GM23338 (cell line): ENCODE measurements around the gene ETV3. TPM values are rescaled to one million over a fixed set of nuclear protein-coding genes. Genes with fewer than 3 reads are reported as not detected.

Source experiments
- ATAC-seq: fragments of 200-7000 bp; cut with Tn5 transposase; 3 replicates; pipeline ENCODE4 v1.9.1; 2020
- DNase-seq: peaks from one replicate; pipeline ENCODE4 v3.0.0-alpha.2; 2015; ENCODE audit warnings: low spot score
- H2AFZ ChIP-seq: fragments of 200-600 bp; sonication (generic); 2 replicates; pipeline ENCODE4 v1.8.0; 2016; ENCODE audit warnings: antibody characterized with exemption, mild to moderate bottlenecking, moderate library complexity
- H3F3A ChIP-seq: fragments of 200-600 bp; sonication (generic); replicated peaks from 2 replicates; pipeline ENCODE4 v1.8.0; 2017; ENCODE audit warnings: antibody characterized with exemption, mixed run types, low read depth
- H3K27ac ChIP-seq: fragments of 200-600 bp; sonication (generic); 2 replicates; pipeline ENCODE4 v1.6.1; 2016; ENCODE audit warnings: low read depth
- H3K27me3 ChIP-seq: fragments of 200-600 bp; sonication (generic); 2 replicates; pipeline ENCODE4 v1.8.0; 2016; ENCODE audit warnings: mild to moderate bottlenecking, mixed run types, moderate library complexity; ENCODE audit not compliant: insufficient read depth
- H3K36me3 ChIP-seq: fragments of 200-600 bp; sonication (generic); 2 replicates; pipeline ENCODE4 v1.8.0; 2016; ENCODE audit warnings: mild to moderate bottlenecking; ENCODE audit not compliant: insufficient read depth
- H3K4me1 ChIP-seq: fragments of 200-600 bp; sonication (generic); 2 replicates; pipeline ENCODE4 v1.8.0; 2016; ENCODE audit warnings: mild to moderate bottlenecking, moderate library complexity; ENCODE audit not compliant: insufficient read depth
- H3K4me2 ChIP-seq: fragments of 200-600 bp; sonication (generic); 2 replicates; pipeline ENCODE4 v1.7.1; 2017; ENCODE audit warnings: mixed run types
- H3K4me3 ChIP-seq: fragments of 200-600 bp; sonication (generic); 2 replicates; pipeline ENCODE4 v1.6.1; 2016; ENCODE audit warnings: mixed run types
- H3K79me2 ChIP-seq: fragments of 200-600 bp; sonication (generic); replicated peaks from 2 replicates; pipeline ENCODE4 v1.8.0; 2017; ENCODE audit warnings: mild to moderate bottlenecking; ENCODE audit not compliant: insufficient read depth
- H3K9me2 ChIP-seq: fragments of 200-600 bp; sonication (generic); 2 replicates; pipeline ENCODE4 v1.8.0; 2017; ENCODE audit not compliant: insufficient read depth
- H4K20me1 ChIP-seq: fragments of 200-600 bp; sonication (generic); replicated peaks from 2 replicates; pipeline ENCODE4 v1.8.0; 2017; ENCODE audit warnings: mild to moderate bottlenecking; ENCODE audit not compliant: insufficient read depth
- H3K27ac Mint-ChIP-seq: 2 replicates; pipeline ENCODE4 v1.8.0; 2020; ENCODE audit warnings: inconsistent platforms, mild to moderate bottlenecking, moderate library complexity, mixed read lengths
- H3K27me3 Mint-ChIP-seq: 3 replicates; pipeline ENCODE4 v1.8.0; 2022; ENCODE audit warnings: low read depth, mild to moderate bottlenecking, moderate library complexity, mixed read lengths, inconsistent platforms; ENCODE audit not compliant: insufficient read depth, poor library complexity
- H3K36me3 Mint-ChIP-seq: 3 replicates; pipeline ENCODE4 v1.8.0; 2021; ENCODE audit warnings: low read depth, mild to moderate bottlenecking, inconsistent platforms, moderate library complexity, mixed read lengths
- H3K4me1 Mint-ChIP-seq: 3 replicates; pipeline ENCODE4 v1.8.0; 2020; ENCODE audit warnings: mild to moderate bottlenecking, inconsistent platforms, mixed read lengths
- H3K4me3 Mint-ChIP-seq: 3 replicates; pipeline ENCODE4 v1.8.0; 2021; ENCODE audit warnings: moderate library complexity, mild to moderate bottlenecking, inconsistent platforms, mixed read lengths
- H3K9me3 Mint-ChIP-seq: 3 replicates; pipeline ENCODE4 v1.8.0; 2020; ENCODE audit warnings: moderate library complexity, mild to moderate bottlenecking, inconsistent platforms, mixed read lengths
- CREB1 ChIP-seq: fragments of 250-450 bp; sonication (Bioruptor Pico); IDR thresholded peaks from 2 replicates; pipeline ENCODE4 v1.5.0; 2020; ENCODE audit warnings: low read depth, mild to moderate bottlenecking, moderate library complexity
- NANOG ChIP-seq: IDR thresholded peaks from 2 replicates; pipeline ENCODE4 v1.6.1; 2016; ENCODE audit warnings: antibody characterized with exemption, borderline replicate concordance
- POLR2AphosphoS5 ChIP-seq: IDR thresholded peaks from 2 replicates; pipeline ENCODE4 v1.6.1; 2016; ENCODE audit warnings: antibody characterized with exemption, low read depth
- STAT1 ChIP-seq: IDR thresholded peaks from one replicate; pipeline ENCODE4 v1.6.1; 2016; ENCODE audit warnings: antibody characterized with exemption; ENCODE audit not compliant: unreplicated experiment
- polyA plus RNA-seq: library from polyadenylated mRNA; unstranded; fragments of >200 nt; fragmentation: Nextera tagmentation; extraction: Ambion mirVana; gene quantifications from 2 replicates; pipeline ENCODE4 v1.2.1, GENCODE V29; 2016
- total RNA-seq: library from RNA; depleted of rRNA; stranded (reverse); fragments of >200 nt; shearing (Covaris generic); gene quantifications from 2 replicates; pipeline ENCODE4 v1.2.3, GENCODE V29; 2014
- TF ChIP-seq, protein P1 (sequence below): IDR thresholded peaks from one replicate; pipeline ENCODE4 v1.6.1; 2018; ENCODE audit warnings: antibody characterized with exemption; ENCODE audit not compliant: unreplicated experiment
- TF ChIP-seq, protein P2 (sequence below): IDR thresholded peaks from 2 replicates; pipeline ENCODE4 v1.6.1; 2016; ENCODE audit warnings: antibody characterized with exemption

Gene ETV3
- total and polyA plus RNA-seq, 2 experiments from 2014 or later: 8.1 to 19.6 TPM

GRCh38 chr1:157089789-157090188, 48.4 kb downstream of the ETV3 start:
- Mint-ChIP-seq H3K4me1 (peaks cover 20% of the 10 kb centered on the region), H3K27me3 (peaks cover 14% of the 10 kb centered on the region), H3K27ac (no peak overlapping the region; the same call in 1 of the 2 replicates), H3K36me3 (no peaks in the 10 kb centered on the region; the same call in 2 of the 3 replicates), H3K4me3 (no peak overlapping the region), H3K9me3 (no peaks in the 10 kb centered on the region)
- no peaks in the 10 kb centered on the region for H3K9me2 ChIP-seq
- H3K4me2 ChIP-seq: no peak overlapping the region
- H3F3A ChIP-seq: no peaks in the 10 kb centered on the region
- no peaks in the 10 kb centered on the region for H3K79me2 ChIP-seq
- H4K20me1 ChIP-seq: no peaks in the 10 kb centered on the region
- no peaks in the 10 kb centered on the region for H3K27me3 ChIP-seq
- DNase-seq (no peak), ATAC-seq (peak; percentile 8; the same call in 2 of the 3 replicates)
- H3K4me3 ChIP-seq: no peak overlapping the region
- H2AFZ ChIP-seq: peak overlapping the region; percentile 75
- peaks cover 22% of the 10 kb centered on the region for H3K4me1 ChIP-seq
- no peak overlapping the region for H3K27ac ChIP-seq
- H3K36me3 ChIP-seq: no peaks in the 10 kb centered on the region
- no peak for TF ChIP-seq STAT1
- no peak for TF ChIP-seq CREB1
- TF ChIP-seq, protein P1, sequence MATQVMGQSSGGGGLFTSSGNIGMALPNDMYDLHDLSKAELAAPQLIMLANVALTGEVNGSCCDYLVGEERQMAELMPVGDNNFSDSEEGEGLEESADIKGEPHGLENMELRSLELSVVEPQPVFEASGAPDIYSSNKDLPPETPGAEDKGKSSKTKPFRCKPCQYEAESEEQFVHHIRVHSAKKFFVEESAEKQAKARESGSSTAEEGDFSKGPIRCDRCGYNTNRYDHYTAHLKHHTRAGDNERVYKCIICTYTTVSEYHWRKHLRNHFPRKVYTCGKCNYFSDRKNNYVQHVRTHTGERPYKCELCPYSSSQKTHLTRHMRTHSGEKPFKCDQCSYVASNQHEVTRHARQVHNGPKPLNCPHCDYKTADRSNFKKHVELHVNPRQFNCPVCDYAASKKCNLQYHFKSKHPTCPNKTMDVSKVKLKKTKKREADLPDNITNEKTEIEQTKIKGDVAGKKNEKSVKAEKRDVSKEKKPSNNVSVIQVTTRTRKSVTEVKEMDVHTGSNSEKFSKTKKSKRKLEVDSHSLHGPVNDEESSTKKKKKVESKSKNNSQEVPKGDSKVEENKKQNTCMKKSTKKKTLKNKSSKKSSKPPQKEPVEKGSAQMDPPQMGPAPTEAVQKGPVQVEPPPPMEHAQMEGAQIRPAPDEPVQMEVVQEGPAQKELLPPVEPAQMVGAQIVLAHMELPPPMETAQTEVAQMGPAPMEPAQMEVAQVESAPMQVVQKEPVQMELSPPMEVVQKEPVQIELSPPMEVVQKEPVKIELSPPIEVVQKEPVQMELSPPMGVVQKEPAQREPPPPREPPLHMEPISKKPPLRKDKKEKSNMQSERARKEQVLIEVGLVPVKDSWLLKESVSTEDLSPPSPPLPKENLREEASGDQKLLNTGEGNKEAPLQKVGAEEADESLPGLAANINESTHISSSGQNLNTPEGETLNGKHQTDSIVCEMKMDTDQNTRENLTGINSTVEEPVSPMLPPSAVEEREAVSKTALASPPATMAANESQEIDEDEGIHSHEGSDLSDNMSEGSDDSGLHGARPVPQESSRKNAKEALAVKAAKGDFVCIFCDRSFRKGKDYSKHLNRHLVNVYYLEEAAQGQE: no peak
- TF ChIP-seq POLR2AphosphoS5: no peak
- TF ChIP-seq, protein P2, sequence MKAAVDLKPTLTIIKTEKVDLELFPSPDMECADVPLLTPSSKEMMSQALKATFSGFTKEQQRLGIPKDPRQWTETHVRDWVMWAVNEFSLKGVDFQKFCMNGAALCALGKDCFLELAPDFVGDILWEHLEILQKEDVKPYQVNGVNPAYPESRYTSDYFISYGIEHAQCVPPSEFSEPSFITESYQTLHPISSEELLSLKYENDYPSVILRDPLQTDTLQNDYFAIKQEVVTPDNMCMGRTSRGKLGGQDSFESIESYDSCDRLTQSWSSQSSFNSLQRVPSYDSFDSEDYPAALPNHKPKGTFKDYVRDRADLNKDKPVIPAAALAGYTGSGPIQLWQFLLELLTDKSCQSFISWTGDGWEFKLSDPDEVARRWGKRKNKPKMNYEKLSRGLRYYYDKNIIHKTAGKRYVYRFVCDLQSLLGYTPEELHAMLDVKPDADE: no peak

- Mint-ChIP-seq H3K4me1 (peaks cover 12% of the 10 kb centered on the region), H3K36me3 (no peaks in the 10 kb centered on the region), H3K9me3 (no peaks in the 10 kb centered on the region), H3K27ac (no peak overlapping the region), H3K27me3 (peaks cover 13% of the 10 kb centered on the region), H3K4me3 (no peak overlapping the region)
- Histone ChIP-seq H3K27ac (no peak overlapping the region), H3K4me2 (no peak overlapping the region), H3K79me2 (no peaks in the 10 kb centered on the region), H3K4me3 (no peak overlapping the region), H2AFZ (no peak overlapping the region), H3K36me3 (no peaks in the 10 kb centered on the region), H3F3A (no peaks in the 10 kb centered on the region), H3K4me1 (peaks cover 15% of the 10 kb centered on the region), H4K20me1 (no peaks in the 10 kb centered on the region), H3K9me2 (no peaks in the 10 kb centered on the region), H3K27me3 (no peaks in the 10 kb centered on the region)
- ATAC-seq (no peak), DNase-seq (no peak)
- no peak for TF ChIP-seq NANOG
Measured at GRCh38 chr1:157088607-157089006, 49.6 kb downstream of the ETV3 start.

DNA sequence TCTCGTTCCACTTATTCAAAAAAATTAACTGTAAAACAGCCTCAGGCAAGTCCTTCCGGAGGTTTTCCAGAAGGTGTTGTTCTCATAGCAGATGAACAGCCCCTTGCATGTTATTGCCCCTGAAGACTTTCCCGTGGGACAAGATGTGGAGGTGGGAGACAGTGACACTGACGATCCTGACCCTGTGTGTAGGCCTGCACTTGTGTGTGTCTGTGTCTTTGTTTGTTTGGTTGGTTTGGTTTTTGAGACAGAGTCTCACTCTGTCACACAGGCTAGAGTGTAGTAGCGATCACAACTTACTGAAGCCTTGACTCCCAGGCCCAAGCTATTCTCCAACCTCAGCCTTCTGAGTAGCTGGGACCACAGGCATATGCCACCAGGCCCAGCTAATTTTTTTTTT, 51.2 kb downstream of the ETV3 start:
- DNase-seq: no peak
- Histone ChIP-seq H3K27ac (no peak overlapping the region), H3K79me2 (no peaks in the 10 kb centered on the region), H3F3A (no peaks in the 10 kb centered on the region), H3K27me3 (no peaks in the 10 kb centered on the region), H3K9me2 (no peaks in the 10 kb centered on the region; the same call in 1 of the 2 replicates), H2AFZ (no peak overlapping the region), H3K36me3 (no peaks in the 10 kb centered on the region), H3K4me3 (no peak overlapping the region), H3K4me1 (peaks cover 15% of the 10 kb centered on the region), H4K20me1 (no peaks in the 10 kb centered on the region), H3K4me2 (no peak overlapping the region)
- TF ChIP-seq STAT1: no peak
- H3K27me3 Mint-ChIP-seq: peaks cover 18% of the 10 kb centered on the region
- no peak overlapping the region for H3K27ac Mint-ChIP-seq
- no peaks in the 10 kb centered on the region for H3K36me3 Mint-ChIP-seq
- H3K4me1 Mint-ChIP-seq: peaks cover 12% of the 10 kb centered on the region
- H3K9me3 Mint-ChIP-seq: no peaks in the 10 kb centered on the region
- no peak for ATAC-seq
- H3K4me3 Mint-ChIP-seq: no peak overlapping the region
